NCI-H748 treated with DMSO at 0.1 percent for 48 hours (cell line): ENCODE data around the gene DDX28.
"Not testable (repeated sequence)": the region's sequence is repeated elsewhere in the genome, so short reads cannot be mapped to it uniquely, and the experiment has no call there.

Experiments used
- DNase-seq: peaks from one replicate; lab custom pipeline; 2025; lab: John Stamatoyannopoulos, UW

DDX28 gene

GRCh38 chr16:68037841-68038597 is 15.0 kb upstream of the DDX28 start:
- DNase-seq, result no peak

- no peak for DNase-seq
These were observed 12.2 kb upstream of the DDX28 start for GRCh38 chr16:68035227-68035626.

GRCh38 chr16:68033101-68033500 is 10.1 kb upstream of the DDX28 start:
- DNase-seq, result no peak

GRCh38 chr16:68031951-68032350 is 8.9 kb upstream of the DDX28 start:
- DNase-seq, result no peak

- DNase-seq, result not testable (repeated sequence)
These were observed 7.1 kb upstream of the DDX28 start for GRCh38 chr16:68030108-68030507.

GRCh38 chr16:68028996-68029395 is 6.0 kb upstream of the DDX28 start:
- DNase-seq, result no peak

GRCh38 chr16:68022278-68022727 is 729 bp downstream of the DDX28 start:
- no peak for DNase-seq

- no peak for DNase-seq
These were observed 1.5 kb downstream of the DDX28 start for GRCh38 chr16:68021490-68021889.

- DNase-seq, result no peak
These were observed 3.8 kb downstream of the DDX28 start for GRCh38 chr16:68019167-68019680.

- DNase-seq, result no peak
These were observed 7.4 kb downstream of the DDX28 start, which contains the start of gene DPEP2NB for GRCh38 chr16:68015681-68016080. DPEP2NB (minus strand) TSS chr16:68015911; CDS start chr16:68015770, 141 bp downstream.

- no peak for DNase-seq
These were observed 9.6 kb downstream of the DDX28 start for GRCh38 chr16:68013440-68013839.

GRCh38 chr16:68009872-68010271 is 13.2 kb downstream of the DDX28 start:
- not testable (repeated sequence) for DNase-seq

- DNase-seq, result no peak
These were observed 13.8 kb downstream of the DDX28 start for GRCh38 chr16:68009157-68009735.

GRCh38 chr16:68005786-68006286 is 17.2 kb downstream of the DDX28 start:
- no peak for DNase-seq

GRCh38 chr16:68005211-68005610 is 17.8 kb downstream of the DDX28 start:
- DNase-seq, result no peak

- no peak for DNase-seq
These were observed 20.0 kb downstream of the DDX28 start for GRCh38 chr16:68003031-68003430.

GRCh38 chr16:68000450-68000849 is 22.6 kb downstream of the DDX28 start:
- DNase-seq, result no peak

GRCh38 chr16:67999985-68000384 is 23.0 kb downstream of the DDX28 start:
- DNase-seq, result no peak

- DNase-seq, result not testable (repeated sequence)
These were observed 24.0 kb downstream of the DDX28 start, which contains the start of gene DPEP2 for GRCh38 chr16:67998779-67999688. DPEP2 (minus strand) TSS chr16:67999484; CDS start chr16:67993212, 6,272 bp downstream.

- not testable (repeated sequence) for DNase-seq
These were observed 24.7 kb downstream of the DDX28 start for GRCh38 chr16:67998231-67998778.

- no peak for DNase-seq
These were observed 26.4 kb downstream of the DDX28 start for GRCh38 chr16:67996666-67997065.

- DNase-seq, result no peak
These were observed 27.6 kb downstream of the DDX28 start for GRCh38 chr16:67995423-67995822.
